Purkinje cell (primary cell): ENCODE data around the gene DBF4. TPM values are rescaled to one million over a fixed set of nuclear protein-coding genes. Genes with fewer than 3 reads are reported as not detected.

ENCODE experiments used
- polyA plus RNA-seq: library from polyadenylated mRNA; unstranded; fragments of >200 nt; fragmentation: Nextera tagmentation; gene quantifications from 2 replicates; pipeline ENCODE4 v1.2.1, GENCODE V29; 2014

DBF4 gene, protein sequence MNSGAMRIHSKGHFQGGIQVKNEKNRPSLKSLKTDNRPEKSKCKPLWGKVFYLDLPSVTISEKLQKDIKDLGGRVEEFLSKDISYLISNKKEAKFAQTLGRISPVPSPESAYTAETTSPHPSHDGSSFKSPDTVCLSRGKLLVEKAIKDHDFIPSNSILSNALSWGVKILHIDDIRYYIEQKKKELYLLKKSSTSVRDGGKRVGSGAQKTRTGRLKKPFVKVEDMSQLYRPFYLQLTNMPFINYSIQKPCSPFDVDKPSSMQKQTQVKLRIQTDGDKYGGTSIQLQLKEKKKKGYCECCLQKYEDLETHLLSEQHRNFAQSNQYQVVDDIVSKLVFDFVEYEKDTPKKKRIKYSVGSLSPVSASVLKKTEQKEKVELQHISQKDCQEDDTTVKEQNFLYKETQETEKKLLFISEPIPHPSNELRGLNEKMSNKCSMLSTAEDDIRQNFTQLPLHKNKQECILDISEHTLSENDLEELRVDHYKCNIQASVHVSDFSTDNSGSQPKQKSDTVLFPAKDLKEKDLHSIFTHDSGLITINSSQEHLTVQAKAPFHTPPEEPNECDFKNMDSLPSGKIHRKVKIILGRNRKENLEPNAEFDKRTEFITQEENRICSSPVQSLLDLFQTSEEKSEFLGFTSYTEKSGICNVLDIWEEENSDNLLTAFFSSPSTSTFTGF
- polyA plus RNA-seq = 6.5 and 8.5 TPM in 2 replicates

DNA sequence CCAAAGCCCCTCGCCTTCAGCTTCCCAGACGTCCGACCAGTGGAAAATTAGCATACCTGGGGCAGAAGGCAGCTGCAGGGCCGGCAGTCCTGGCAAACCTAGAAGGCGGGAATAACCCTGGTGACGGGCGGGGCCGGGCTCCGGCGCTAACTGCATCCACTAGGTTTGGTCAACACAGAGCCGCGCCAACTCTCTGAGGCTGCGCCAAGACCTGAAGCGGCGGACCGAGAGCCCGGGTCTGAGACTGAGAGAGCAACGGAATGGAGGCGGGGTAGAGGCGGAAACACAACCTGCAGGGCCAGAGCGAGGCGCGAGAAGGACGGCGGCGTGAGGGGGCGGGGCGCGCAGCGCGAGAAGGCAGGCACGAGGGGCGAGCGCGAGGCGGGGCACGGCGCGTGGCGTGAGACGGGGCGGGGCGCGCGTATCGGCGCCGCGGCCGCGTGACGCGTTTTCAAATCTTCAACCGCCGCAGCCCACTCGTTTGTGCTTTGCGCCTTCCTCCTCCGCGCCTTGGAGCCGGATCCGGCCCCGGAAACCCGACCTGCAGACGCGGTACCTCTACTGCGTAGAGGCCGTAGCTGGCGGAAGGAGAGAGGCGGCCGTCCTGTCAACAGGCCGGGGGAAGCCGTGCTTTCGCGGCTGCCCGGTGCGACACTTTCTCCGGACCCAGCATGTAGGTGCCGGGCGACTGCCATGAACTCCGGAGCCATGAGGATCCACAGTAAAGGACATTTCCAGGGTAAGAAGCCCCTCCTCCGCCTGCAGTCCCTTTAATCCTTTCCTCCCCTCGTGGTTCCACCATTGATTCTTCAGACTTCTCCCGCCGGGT, at the start of gene DBF4, which contains the start of gene SLC25A40:
TSS of gene DBF4 (plus strand) at position 454 of the 829 bp plus-strand sequence. CDS start at position 694, 240 bp downstream.
TSS of gene SLC25A40 (minus strand) at position 321 of the 829 bp plus-strand sequence. CDS start 17,633 bp downstream, outside the sequence.

DNA sequence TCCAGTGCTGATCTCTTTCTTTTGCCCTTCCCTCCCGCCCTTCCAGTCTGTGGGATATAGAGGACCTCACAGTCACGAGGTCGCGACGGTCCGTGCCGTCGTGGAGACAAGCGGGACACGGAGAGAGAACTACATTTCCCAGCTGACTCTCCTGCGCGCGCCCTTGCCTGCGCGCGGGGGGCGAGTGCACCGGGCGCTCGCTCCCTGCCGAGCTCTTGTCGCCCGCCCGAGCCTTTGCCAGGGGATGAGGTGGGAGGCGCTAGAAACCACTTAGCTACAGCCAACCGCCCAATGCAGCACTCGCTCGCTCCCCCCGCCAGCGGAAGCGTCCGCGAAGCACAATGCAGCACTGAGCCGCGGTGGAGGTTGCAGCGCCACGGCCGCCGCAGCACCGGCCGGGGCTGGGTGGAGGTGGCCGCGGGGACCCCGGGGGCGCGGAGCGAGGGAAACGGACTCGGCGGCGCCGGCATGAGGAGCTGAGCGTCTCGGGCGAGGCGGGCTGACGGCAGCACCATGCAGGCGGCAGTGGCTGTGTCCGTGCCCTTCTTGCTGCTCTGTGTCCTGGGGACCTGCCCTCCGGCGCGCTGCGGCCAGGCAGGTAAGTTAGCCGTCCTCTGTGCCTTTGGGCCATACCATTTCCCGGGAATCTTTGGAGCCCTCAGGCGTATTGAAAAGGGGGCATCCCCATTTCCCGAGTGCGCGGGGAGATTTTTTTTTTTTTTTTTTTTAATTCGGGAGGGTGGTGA, 57.8 kb downstream of the DBF4 start, which contains the start of gene ADAM22:
TSS of gene ADAM22 (plus strand) at position 299 of the 746 bp plus-strand sequence. CDS start at position 514, 215 bp downstream.

Other genes starting within 250 kb of the DBF4 start
- gene RUNDC3B, start 248.1 kb upstream of the DBF4 start, polyA plus RNA-seq = 9.7 and 19.3 TPM in 2 replicates
- gene SLC25A40, start 133 bp upstream of the DBF4 start, polyA plus RNA-seq = 29.2 and 30.5 TPM in 2 replicates
- 27.2 and 31.7 TPM in 2 replicates for gene ADAM22, start 57.8 kb downstream of the DBF4 start, polyA plus RNA-seq